HEK293 (cell line): ENCODE data around the gene RNF40.

Experiments used
- CTCF ChIA-PET: fragments of 350-600 bp; formaldehyde crosslinking; extraction: SDS; loops from one replicate; lab custom pipeline; 2021; ENCODE audit warnings: antibody characterized with exemption; lab: Yijun Ruan, JAX
- POLR2A ChIA-PET: fragments of 300-600 bp; formaldehyde crosslinking; extraction: SDS; loops from one replicate; lab custom pipeline; 2020; ENCODE audit warnings: antibody characterized with exemption, inconsistent platforms; lab: Yijun Ruan, JAX
- H3K27ac ChIP-seq: fragments of 200-500 bp; sonication (Bioruptor generic); 2 replicates; pipeline ENCODE4 v1.5.1; 2014; ENCODE audit warnings: low read depth, low read length, control low read depth, inconsistent platforms; ENCODE audit errors: extremely low read depth
- H3K36me3 ChIP-seq, 2 experiments: fragments of 200-500 bp in 1 of 2; sonication (Bioruptor generic) in 1 of 2; 1 replicate in 1 of 2; 2 replicates in 1 of 2; pipeline ENCODE4 v1.5.1; 2014 to 2017; ENCODE audit warnings: inconsistent platforms in 2 of 2, low read length in 2 of 2; ENCODE audit not compliant: control insufficient read depth in 2 of 2, insufficient read depth in 1 of 2
- H3K4me1 ChIP-seq: fragments of 200-500 bp; sonication (Bioruptor generic); 2 replicates; pipeline ENCODE4 v1.5.1; 2014; ENCODE audit warnings: mild to moderate bottlenecking, low read length, inconsistent platforms; ENCODE audit not compliant: control insufficient read depth, insufficient read depth
- H3K4me3 ChIP-seq: 2 replicates; pipeline ENCODE4 v1.5.1; 2011; ENCODE audit warnings: low read depth, mild to moderate bottlenecking, control low read depth, low read length, moderate library complexity
- H3K9me3 ChIP-seq: fragments of 200-500 bp; sonication (Bioruptor generic); 2 replicates; pipeline ENCODE4 v1.5.1; 2014; ENCODE audit warnings: low read depth, low read length, inconsistent platforms; ENCODE audit not compliant: control insufficient read depth, insufficient read depth
- BCL11A ChIP-seq: fragments of 450-650 bp; formaldehyde crosslinking; IDR thresholded peaks from 2 replicates; pipeline ENCODE4 v1.5.1; 2016; ENCODE audit warnings: low read depth, missing biosample characterization, missing genetic modification characterization
- EGR2 ChIP-seq: fragments of 450-650 bp; formaldehyde crosslinking; IDR thresholded peaks from 2 replicates; pipeline ENCODE4 v1.5.1; 2016; ENCODE audit warnings: low read depth, missing biosample characterization, missing genetic modification characterization
- HOXD13 ChIP-seq: sonication (generic); formaldehyde crosslinking; IDR thresholded peaks from 2 replicates; pipeline ENCODE4 v1.8.0; 2022; ENCODE audit warnings: missing genetic modification reagents, borderline replicate concordance
- KLF9 ChIP-seq: fragments of 450-650 bp; formaldehyde crosslinking; IDR thresholded peaks from 2 replicates; pipeline ENCODE4 v1.5.1; 2016; ENCODE audit warnings: missing biosample characterization, missing genetic modification characterization, low read depth
- MZF1 ChIP-seq: fragments of 450-650 bp; formaldehyde crosslinking; IDR thresholded peaks from 2 replicates; pipeline ENCODE4 v1.5.1; 2017; ENCODE audit warnings: missing biosample characterization, missing genetic modification characterization, borderline replicate concordance
- TCF7L2 ChIP-seq: IDR thresholded peaks from 2 replicates; pipeline ENCODE4 v1.6.1; 2011; ENCODE audit warnings: low read depth, mild to moderate bottlenecking, inconsistent platforms, low read length, moderate library complexity, borderline replicate concordance
- ZNF133 ChIP-seq: fragments of 450-650 bp; formaldehyde crosslinking; IDR thresholded peaks from 2 replicates; pipeline ENCODE4 v1.5.1; 2016; ENCODE audit warnings: missing biosample characterization, missing genetic modification characterization
- ZNF211 ChIP-seq: fragments of 450-650 bp; formaldehyde crosslinking; IDR thresholded peaks from 2 replicates; pipeline ENCODE4 v1.5.1; 2016; ENCODE audit warnings: low read depth, missing biosample characterization, missing genetic modification characterization
- ZNF24 ChIP-seq: fragments of 450-650 bp; formaldehyde crosslinking; IDR thresholded peaks from 2 replicates; pipeline ENCODE4 v1.5.1; 2016; ENCODE audit warnings: missing biosample characterization, missing genetic modification characterization
- ZNF324 ChIP-seq: fragments of 450-650 bp; formaldehyde crosslinking; IDR thresholded peaks from 2 replicates; pipeline ENCODE4 v1.5.1; 2016; ENCODE audit warnings: missing biosample characterization, missing genetic modification characterization
- ZNF513 ChIP-seq: fragments of 450-650 bp; IDR thresholded peaks from 2 replicates; pipeline ENCODE4 v1.5.1; 2018; ENCODE audit warnings: missing biosample characterization, missing genetic modification characterization
- ZNF549 ChIP-seq: fragments of 450-650 bp; IDR thresholded peaks from 2 replicates; pipeline ENCODE4 v1.5.1; 2018; ENCODE audit warnings: missing biosample characterization, missing genetic modification characterization, mild to moderate bottlenecking, inconsistent platforms, moderate library complexity
- ZNF658 ChIP-seq: fragments of 450-650 bp; formaldehyde crosslinking; IDR thresholded peaks from 2 replicates; pipeline ENCODE4; 2016; ENCODE audit warnings: missing biosample characterization, missing genetic modification characterization
- ZNF692 ChIP-seq: fragments of 450-650 bp; formaldehyde crosslinking; IDR thresholded peaks from 2 replicates; pipeline ENCODE4 v1.5.1; 2016; ENCODE audit warnings: missing biosample characterization, missing genetic modification characterization
- ZNF830 ChIP-seq: fragments of 450-650 bp; IDR thresholded peaks from 2 replicates; pipeline ENCODE4 v1.5.0; 2018; ENCODE audit warnings: missing biosample characterization, missing genetic modification characterization, low read depth, mild to moderate bottlenecking, moderate library complexity
- ZSCAN18 ChIP-seq: fragments of 450-650 bp; formaldehyde crosslinking; IDR thresholded peaks from 2 replicates; pipeline ENCODE4 v1.5.1; 2016; ENCODE audit warnings: missing biosample characterization, missing genetic modification characterization
- TF ChIP-seq, protein P1 (sequence below): fragments of 450-650 bp; formaldehyde crosslinking; IDR thresholded peaks from 2 replicates; pipeline ENCODE4 v1.5.1; 2016; ENCODE audit warnings: missing biosample characterization, missing genetic modification characterization
- TF ChIP-seq, protein P2 (sequence below): fragments of 450-650 bp; formaldehyde crosslinking; IDR thresholded peaks from 2 replicates; pipeline ENCODE4 v1.5.1; 2016; ENCODE audit warnings: missing biosample characterization, missing genetic modification characterization
- TF ChIP-seq, protein P3 (sequence below): fragments of 450-650 bp; formaldehyde crosslinking; IDR thresholded peaks from 2 replicates; pipeline ENCODE4 v1.5.1; 2017; ENCODE audit warnings: missing biosample characterization, missing genetic modification characterization
- TF ChIP-seq, protein P4 (sequence below): fragments of 450-650 bp; formaldehyde crosslinking; IDR thresholded peaks from 2 replicates; pipeline ENCODE4 v1.5.1; 2016; ENCODE audit warnings: missing biosample characterization, missing genetic modification characterization, low read depth

The RNF40 gene

GRCh38 chr16:30794634-30795033, 32.5 kb downstream of the RNF40 start (continued):
- TF ChIP-seq EGR2 (tag by site-specific recombination): peak; percentile 77
- TF ChIP-seq ZNF324 (tag by site-specific recombination): no peak
- no peak for TF ChIP-seq HOXD13 (CRISPR knock-in tag)

DNA sequence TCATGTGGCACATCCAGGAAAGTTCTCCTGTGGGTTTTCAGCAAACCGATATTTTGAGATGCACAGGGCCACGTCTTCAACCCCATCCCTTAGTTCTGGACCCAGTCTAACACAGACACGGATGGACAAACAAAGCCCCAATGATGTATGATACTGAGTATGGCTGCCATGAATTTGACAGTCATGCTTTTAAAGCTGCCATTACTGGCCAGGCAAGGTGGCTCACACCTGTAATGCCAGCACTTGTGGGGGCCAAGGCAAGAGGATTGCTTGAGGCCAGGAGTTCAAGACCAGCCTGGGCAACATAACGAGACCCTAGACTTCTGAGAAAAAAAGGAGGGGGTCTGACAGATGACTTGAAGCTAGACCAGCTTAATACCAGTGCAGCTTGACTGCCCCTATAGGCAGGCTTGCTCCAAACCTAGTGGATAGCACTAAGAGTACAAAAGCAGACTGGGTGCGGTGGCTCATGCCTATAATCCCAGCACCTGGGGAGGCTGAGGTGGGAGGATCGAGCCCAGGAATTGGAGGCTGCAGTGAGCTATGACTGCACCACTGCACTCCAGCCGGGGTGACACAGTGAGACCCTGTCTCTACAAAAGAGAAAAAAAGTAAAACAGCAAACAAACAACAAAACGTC, 35.7 kb downstream of the RNF40 start:
- CTCF ChIA-PET: interaction anchor here (0.6 to 2.1 kb wide), 5 partner anchors 9 to 156 kb away, joined by 3 to 6 read pairs (median 3); no protein-coding TSS in a partner anchor
- TF ChIP-seq, protein P1, sequence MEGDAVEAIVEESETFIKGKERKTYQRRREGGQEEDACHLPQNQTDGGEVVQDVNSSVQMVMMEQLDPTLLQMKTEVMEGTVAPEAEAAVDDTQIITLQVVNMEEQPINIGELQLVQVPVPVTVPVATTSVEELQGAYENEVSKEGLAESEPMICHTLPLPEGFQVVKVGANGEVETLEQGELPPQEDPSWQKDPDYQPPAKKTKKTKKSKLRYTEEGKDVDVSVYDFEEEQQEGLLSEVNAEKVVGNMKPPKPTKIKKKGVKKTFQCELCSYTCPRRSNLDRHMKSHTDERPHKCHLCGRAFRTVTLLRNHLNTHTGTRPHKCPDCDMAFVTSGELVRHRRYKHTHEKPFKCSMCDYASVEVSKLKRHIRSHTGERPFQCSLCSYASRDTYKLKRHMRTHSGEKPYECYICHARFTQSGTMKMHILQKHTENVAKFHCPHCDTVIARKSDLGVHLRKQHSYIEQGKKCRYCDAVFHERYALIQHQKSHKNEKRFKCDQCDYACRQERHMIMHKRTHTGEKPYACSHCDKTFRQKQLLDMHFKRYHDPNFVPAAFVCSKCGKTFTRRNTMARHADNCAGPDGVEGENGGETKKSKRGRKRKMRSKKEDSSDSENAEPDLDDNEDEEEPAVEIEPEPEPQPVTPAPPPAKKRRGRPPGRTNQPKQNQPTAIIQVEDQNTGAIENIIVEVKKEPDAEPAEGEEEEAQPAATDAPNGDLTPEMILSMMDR (tag by site-specific recombination): peak; percentile 62
- TF ChIP-seq, protein P2, sequence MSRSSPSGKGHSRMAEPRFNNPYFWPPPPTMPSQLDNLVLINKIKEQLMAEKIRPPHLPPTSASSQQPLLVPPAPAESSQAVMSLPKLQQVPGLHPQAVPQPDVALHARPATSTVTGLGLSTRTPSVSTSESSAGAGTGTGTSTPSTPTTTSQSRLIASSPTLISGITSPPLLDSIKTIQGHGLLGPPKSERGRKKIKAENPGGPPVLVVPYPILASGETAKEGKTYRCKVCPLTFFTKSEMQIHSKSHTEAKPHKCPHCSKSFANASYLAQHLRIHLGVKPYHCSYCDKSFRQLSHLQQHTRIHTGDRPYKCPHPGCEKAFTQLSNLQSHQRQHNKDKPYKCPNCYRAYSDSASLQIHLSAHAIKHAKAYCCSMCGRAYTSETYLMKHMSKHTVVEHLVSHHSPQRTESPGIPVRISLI (tag by site-specific recombination): peak; percentile 54; the same call in 1 of the 2 replicates
- TF ChIP-seq ZNF692 (tag by site-specific recombination): no peak
- Histone ChIP-seq H3K36me3 (no peaks in the 10 kb centered on the region), H3K9me3 (no peaks in the 10 kb centered on the region), H3K27ac (no peak overlapping the region), H3K4me3 (no peak overlapping the region), H3K4me1 (no peaks in the 10 kb centered on the region)
- POLR2A ChIA-PET: no interaction called here

- no peaks in the 10 kb centered on the region for H3K4me1 ChIP-seq
- H3K9me3 ChIP-seq: no peaks in the 10 kb centered on the region
- CTCF ChIA-PET: interaction anchor here (1.0 to 4.9 kb wide), 3 partner anchors 11 to 19 kb away, joined by 4 to 30 read pairs (median 12); no protein-coding TSS in a partner anchor
- no peak overlapping the region for H3K4me3 ChIP-seq
- H3K36me3 ChIP-seq: no peaks in the 10 kb centered on the region
- H3K27ac ChIP-seq: no peak overlapping the region
- POLR2A ChIA-PET: interaction anchor here (0.6 to 5.4 kb wide), 3 partner anchors 10 to 34 kb away, joined by 3 to 132 read pairs (median 8); partner anchors contain the start of gene ZNF629
- TF ChIP-seq ZSCAN18 (tag by site-specific recombination) (no peak), ZNF658 (no peak), ZNF513 (tag by site-specific recombination) (no peak), ZNF133 (tag by site-specific recombination) (no peak), KLF9 (no peak), ZNF24 (tag by site-specific recombination) (no peak), BCL11A (tag by site-specific recombination) (no peak), TCF7L2 (no peak), ZNF830 (tag by site-specific recombination) (no peak), MZF1 (no peak), ZNF549 (tag by site-specific recombination) (no peak), ZNF211 (tag by site-specific recombination) (no peak)
- TF ChIP-seq, protein P3, sequence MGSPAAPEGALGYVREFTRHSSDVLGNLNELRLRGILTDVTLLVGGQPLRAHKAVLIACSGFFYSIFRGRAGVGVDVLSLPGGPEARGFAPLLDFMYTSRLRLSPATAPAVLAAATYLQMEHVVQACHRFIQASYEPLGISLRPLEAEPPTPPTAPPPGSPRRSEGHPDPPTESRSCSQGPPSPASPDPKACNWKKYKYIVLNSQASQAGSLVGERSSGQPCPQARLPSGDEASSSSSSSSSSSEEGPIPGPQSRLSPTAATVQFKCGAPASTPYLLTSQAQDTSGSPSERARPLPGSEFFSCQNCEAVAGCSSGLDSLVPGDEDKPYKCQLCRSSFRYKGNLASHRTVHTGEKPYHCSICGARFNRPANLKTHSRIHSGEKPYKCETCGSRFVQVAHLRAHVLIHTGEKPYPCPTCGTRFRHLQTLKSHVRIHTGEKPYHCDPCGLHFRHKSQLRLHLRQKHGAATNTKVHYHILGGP (tag by site-specific recombination): no peak
- TF ChIP-seq, protein P4, sequence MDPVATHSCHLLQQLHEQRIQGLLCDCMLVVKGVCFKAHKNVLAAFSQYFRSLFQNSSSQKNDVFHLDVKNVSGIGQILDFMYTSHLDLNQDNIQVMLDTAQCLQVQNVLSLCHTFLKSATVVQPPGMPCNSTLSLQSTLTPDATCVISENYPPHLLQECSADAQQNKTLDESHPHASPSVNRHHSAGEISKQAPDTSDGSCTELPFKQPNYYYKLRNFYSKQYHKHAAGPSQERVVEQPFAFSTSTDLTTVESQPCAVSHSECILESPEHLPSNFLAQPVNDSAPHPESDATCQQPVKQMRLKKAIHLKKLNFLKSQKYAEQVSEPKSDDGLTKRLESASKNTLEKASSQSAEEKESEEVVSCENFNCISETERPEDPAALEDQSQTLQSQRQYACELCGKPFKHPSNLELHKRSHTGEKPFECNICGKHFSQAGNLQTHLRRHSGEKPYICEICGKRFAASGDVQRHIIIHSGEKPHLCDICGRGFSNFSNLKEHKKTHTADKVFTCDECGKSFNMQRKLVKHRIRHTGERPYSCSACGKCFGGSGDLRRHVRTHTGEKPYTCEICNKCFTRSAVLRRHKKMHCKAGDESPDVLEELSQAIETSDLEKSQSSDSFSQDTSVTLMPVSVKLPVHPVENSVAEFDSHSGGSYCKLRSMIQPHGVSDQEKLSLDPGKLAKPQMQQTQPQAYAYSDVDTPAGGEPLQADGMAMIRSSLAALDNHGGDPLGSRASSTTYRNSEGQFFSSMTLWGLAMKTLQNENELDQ (tag by site-specific recombination): no peak
These were observed 40.8 kb downstream of the RNF40 start for GRCh38 chr16:30802936-30803335.
